Measurements from ENCODE around the gene CORO1C. TPM values are rescaled to one million over a fixed set of nuclear protein-coding genes. Genes with fewer than 3 reads are reported as not detected.
A peak's percentile ranks its signal among the peaks of the same experiment; 100 is the strongest.

The CORO1C gene
- total and polyA plus RNA-seq, 9 of the 15 experiments (the other 6 are each of a cell fraction or from before 2014, with no cell fraction given), result 55.2 to 280 (median 150) TPM

DNA sequence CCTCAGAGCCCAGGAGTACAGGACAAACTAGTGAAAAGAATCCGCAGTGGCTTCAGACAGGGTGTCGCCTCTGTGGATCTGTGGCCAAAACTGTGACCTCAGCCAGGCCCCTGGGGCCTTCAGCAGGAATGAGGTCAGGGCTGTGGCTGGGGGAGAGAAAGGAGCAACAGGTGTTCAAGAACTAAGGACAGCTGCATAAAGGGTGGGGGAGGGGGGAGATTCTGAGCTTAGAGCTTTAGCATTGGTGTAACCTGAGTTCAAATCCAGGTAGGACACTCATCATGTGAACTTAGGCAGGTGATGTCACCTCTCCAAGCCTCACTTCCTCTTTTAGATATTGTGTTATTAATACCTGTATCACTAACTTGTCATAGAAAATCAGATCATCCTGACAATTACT lies 40.9 kb upstream of the CORO1C start:
- no peaks in the 10 kb centered on the region for H4K20me1 ChIP-seq (replicated peaks; ENCODE audit: control insufficient read depth, insufficient read depth, low read length)
- no peak overlapping the region for H3K4me2 ChIP-seq (ENCODE audit: insufficient read depth, low read length)
- H3K4me3 ChIP-seq, result no peak overlapping the region
- CTCF ChIA-PET (ENCODE audit: low intra/inter-chr PET ratio), result no interaction called here
- POLR2A ChIA-PET, result no interaction called here
- BruUV-seq (replicated peaks), result no TSS peak
- peak overlapping the region in 1 of 2 experiments; percentile 41; a peak in 1 of 4 replicates for H3K9ac ChIP-seq (ENCODE audit: insufficient read depth in 1 of 2, low read depth in 2 of 2, low read length in 2 of 2)
- intact Hi-C loops (cut with micrococcal nuclease), result no loop called here
- peak; percentile 43; the same call in 2 of the 3 replicates for ATAC-seq
- peak; percentile 30 to 60 (median 44) for DNase-seq (ENCODE audit: extremely low read depth in 1 of 4, low spot score in 3 of 4)
- H2AFZ ChIP-seq (ENCODE audit: low read depth, low read length), result no peak overlapping the region
- no peaks in the 10 kb centered on the region for H3K36me3 ChIP-seq (ENCODE audit: control insufficient read depth, insufficient read depth, low read length)
- WGBS (ENCODE audit: insufficient coverage, low coverage, missing lambda C conversion rate), result 47% methylated on average over 2 of the region's 2 CpGs
- FAIRE-seq, result no peak
- H3K9me3 ChIP-seq (replicated peaks; ENCODE audit: control insufficient read depth, insufficient read depth, low read depth, low read length), result no peaks in the 10 kb centered on the region
- in situ Hi-C loops (cut with MboI), result no loop called here
- H3K27me3 ChIP-seq (ENCODE audit: control insufficient read depth in 2 of 2, insufficient read depth in 2 of 2, low read length in 2 of 2), result no peaks in the 10 kb centered on the region
- H3K27ac ChIP-seq (ENCODE audit: extremely low read depth, low read depth, low read length), result no peak overlapping the region
- H3K79me2 ChIP-seq (ENCODE audit: control insufficient read depth, insufficient read depth, low read length), result no peaks in the 10 kb centered on the region
- peaks cover 0 to 20% of the 10 kb centered on the region in 2 experiments; a peak in 3 of 5 replicates for H3K4me1 ChIP-seq (replicated peaks in 1 of 2; ENCODE audit: control insufficient read depth in 2 of 2, insufficient read depth in 2 of 2, low read length in 2 of 2)
- H3K9me1 ChIP-seq (ENCODE audit: control insufficient read depth, insufficient read depth, low read length), result no peaks in the 10 kb centered on the region
- no peak for TF ChIP-seq NKRF (IDR thresholded peaks at IDR 0.05; ENCODE audit: borderline replicate concordance)
- 0 out of 2 replicates have a peak, but pooled peaks have one; percentile 14 for TF ChIP-seq CTBP1 (IDR thresholded peaks at IDR 0.05; ENCODE audit: borderline replicate concordance)
- no peak for TF ChIP-seq TAF7 (tag; IDR thresholded peaks at IDR 0.05)
- TF ChIP-seq, protein P1, sequence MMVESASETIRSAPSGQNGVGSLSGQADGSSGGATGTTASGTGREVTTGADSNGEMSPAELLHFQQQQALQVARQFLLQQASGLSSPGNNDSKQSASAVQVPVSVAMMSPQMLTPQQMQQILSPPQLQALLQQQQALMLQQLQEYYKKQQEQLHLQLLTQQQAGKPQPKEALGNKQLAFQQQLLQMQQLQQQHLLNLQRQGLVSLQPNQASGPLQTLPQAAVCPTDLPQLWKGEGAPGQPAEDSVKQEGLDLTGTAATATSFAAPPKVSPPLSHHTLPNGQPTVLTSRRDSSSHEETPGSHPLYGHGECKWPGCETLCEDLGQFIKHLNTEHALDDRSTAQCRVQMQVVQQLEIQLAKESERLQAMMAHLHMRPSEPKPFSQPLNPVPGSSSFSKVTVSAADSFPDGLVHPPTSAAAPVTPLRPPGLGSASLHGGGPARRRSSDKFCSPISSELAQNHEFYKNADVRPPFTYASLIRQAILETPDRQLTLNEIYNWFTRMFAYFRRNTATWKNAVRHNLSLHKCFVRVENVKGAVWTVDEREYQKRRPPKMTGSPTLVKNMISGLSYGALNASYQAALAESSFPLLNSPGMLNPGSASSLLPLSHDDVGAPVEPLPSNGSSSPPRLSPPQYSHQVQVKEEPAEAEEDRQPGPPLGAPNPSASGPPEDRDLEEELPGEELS (CRISPR knock-in tag; IDR thresholded peaks at IDR 0.05; ENCODE audit: borderline replicate concordance), result no peak
- no peak for TF ChIP-seq KDM4B (IDR thresholded peaks at IDR 0.05; ENCODE audit: borderline replicate concordance in 2 of 2, low read depth in 1 of 2)
- TF ChIP-seq FOXK1 (CRISPR knock-in tag; IDR thresholded peaks at IDR 0.05; ENCODE audit: borderline replicate concordance), result no peak
- TF ChIP-seq CBFA2T3 (IDR thresholded peaks at IDR 0.05), result peak; percentile 37; the same call in 1 of the 2 replicates
- peak; percentile 81 for TF ChIP-seq SPI1 (IDR thresholded peaks at IDR 0.05; ENCODE audit: borderline replicate concordance, low read depth, low read length)
- TF ChIP-seq POLR2AphosphoS5 (IDR thresholded peaks at IDR 0.05; ENCODE audit: control insufficient read depth, insufficient read depth, low read depth, low read length), result no peak
- peak; percentile 46 for TF ChIP-seq CBFA2T2 (conservative IDR thresholded peaks at IDR 0.05)
- no peak for TF ChIP-seq ZFP1 (CRISPR knock-in tag; IDR thresholded peaks at IDR 0.05)
- TF ChIP-seq, protein P2, sequence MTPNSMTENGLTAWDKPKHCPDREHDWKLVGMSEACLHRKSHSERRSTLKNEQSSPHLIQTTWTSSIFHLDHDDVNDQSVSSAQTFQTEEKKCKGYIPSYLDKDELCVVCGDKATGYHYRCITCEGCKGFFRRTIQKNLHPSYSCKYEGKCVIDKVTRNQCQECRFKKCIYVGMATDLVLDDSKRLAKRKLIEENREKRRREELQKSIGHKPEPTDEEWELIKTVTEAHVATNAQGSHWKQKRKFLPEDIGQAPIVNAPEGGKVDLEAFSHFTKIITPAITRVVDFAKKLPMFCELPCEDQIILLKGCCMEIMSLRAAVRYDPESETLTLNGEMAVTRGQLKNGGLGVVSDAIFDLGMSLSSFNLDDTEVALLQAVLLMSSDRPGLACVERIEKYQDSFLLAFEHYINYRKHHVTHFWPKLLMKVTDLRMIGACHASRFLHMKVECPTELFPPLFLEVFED (CRISPR knock-in tag; conservative IDR thresholded peaks at IDR 0.05), result no peak
- TF ChIP-seq MED1 (CRISPR knock-in tag; IDR thresholded peaks at IDR 0.05; ENCODE audit: borderline replicate concordance), result no peak
- no peak for TF ChIP-seq SREBF1 (IDR thresholded peaks at IDR 0.05; ENCODE audit: borderline replicate concordance, low read depth, low read length)
- no peak for TF ChIP-seq U2AF1 (optimal IDR thresholded peaks at IDR 0.05; ENCODE audit: low read depth, low read length)
- no peak for TF ChIP-seq ELF1 (tag; IDR thresholded peaks at IDR 0.05)
- TF ChIP-seq BACH1 (tag; IDR thresholded peaks at IDR 0.05), result no peak
- TF ChIP-seq ZEB2 (IDR thresholded peaks at IDR 0.05), result 0 out of 2 replicates have a peak, but pooled peaks have one; percentile 36
- no peak for TF ChIP-seq GATA2 (CRISPR knock-in tag; IDR thresholded peaks at IDR 0.05)
